OCI-LY3 (cell line): ENCODE results near the gene MRC2.

Experiments
- CTCF ChIP-seq: fragments of 200-600, 300-600 bp; sonication (generic); IDR thresholded peaks from 2 replicates; pipeline ENCODE4 v1.5.1; 2014; ENCODE audit warnings: antibody characterized with exemption, low read length, low read depth
- EZH2phosphoT487 ChIP-seq: fragments of 200-600 bp; shearing (Covaris generic); IDR thresholded peaks from 2 replicates; pipeline ENCODE4 v1.6.1; 2018; ENCODE audit warnings: antibody characterized with exemption, mixed run types, low read depth

GRCh38 chr17:62664336-62665120 is 37.1 kb downstream of the MRC2 start:
- no peak for TF ChIP-seq EZH2phosphoT487
- no peak for TF ChIP-seq CTCF
